WTC11 (cell line): ENCODE measurements around the gene KDELR3.
A peak's percentile ranks its signal among the peaks of the same experiment; 100 is the strongest.

Experiments used
- ELF4 ChIP-seq: sonication (generic); formaldehyde crosslinking; IDR thresholded peaks from 2 replicates; pipeline ENCODE4 v1.8.1; 2022; ENCODE audit warnings: low read depth, mild to moderate bottlenecking, moderate library complexity, missing genetic modification reagents
- IRF1 ChIP-seq: sonication (generic); formaldehyde crosslinking; IDR thresholded peaks from 2 replicates; pipeline ENCODE4 v1.8.0; 2023; ENCODE audit warnings: missing genetic modification reagents
- MAX ChIP-seq: sonication (generic); formaldehyde crosslinking; IDR thresholded peaks from 2 replicates; pipeline ENCODE4 v1.8.0; 2022; ENCODE audit warnings: mild to moderate bottlenecking, missing genetic modification reagents
- MYBL2 ChIP-seq: sonication (generic); formaldehyde crosslinking; IDR thresholded peaks from 2 replicates; pipeline ENCODE4 v1.8.1; 2023; ENCODE audit warnings: mild to moderate bottlenecking, moderate library complexity, missing genetic modification reagents
- NR1H2 ChIP-seq: sonication (generic); formaldehyde crosslinking; IDR thresholded peaks from 2 replicates; pipeline ENCODE4 v1.9.0; 2021; ENCODE audit warnings: mild to moderate bottlenecking, moderate library complexity, missing genetic modification reagents
- USF1 ChIP-seq: sonication (generic); formaldehyde crosslinking; IDR thresholded peaks from 2 replicates; pipeline ENCODE4 v1.8.0; 2022; ENCODE audit warnings: mild to moderate bottlenecking, missing genetic modification reagents
- ZBTB43 ChIP-seq: sonication (generic); formaldehyde crosslinking; IDR thresholded peaks from 2 replicates; pipeline ENCODE4 v1.8.1; 2023; ENCODE audit warnings: mild to moderate bottlenecking, missing genetic modification reagents
- ZNF138 ChIP-seq: sonication (generic); formaldehyde crosslinking; conservative IDR thresholded peaks from 2 replicates; pipeline ENCODE4 v1.8.1; 2022; ENCODE audit warnings: mild to moderate bottlenecking, moderate library complexity, missing genetic modification reagents
- ZNF396 ChIP-seq: fragments of 250-450 bp; sonication (Bioruptor Pico); IDR thresholded peaks from 2 replicates; pipeline ENCODE4 v1.8.0; 2021; ENCODE audit warnings: mild to moderate bottlenecking, moderate library complexity, borderline replicate concordance
- TF ChIP-seq, protein P1 (sequence below): sonication (generic); formaldehyde crosslinking; IDR thresholded peaks from 2 replicates; pipeline ENCODE4 v1.8.1; 2023; ENCODE audit warnings: mild to moderate bottlenecking, moderate library complexity, missing genetic modification reagents
- TF ChIP-seq, protein P2 (sequence below): fragments of 200-600 bp; IDR thresholded peaks from 2 replicates; pipeline ENCODE4 v1.8.0; 2022; ENCODE audit warnings: antibody characterized with exemption
- TF ChIP-seq, protein P3 (sequence below): sonication (generic); formaldehyde crosslinking; IDR thresholded peaks from 2 replicates; pipeline ENCODE4 v1.8.1; 2022; ENCODE audit warnings: low read depth, mild to moderate bottlenecking, moderate library complexity, missing genetic modification reagents, borderline replicate concordance
- TF ChIP-seq, protein P4 (sequence below): sonication (generic); formaldehyde crosslinking; IDR thresholded peaks from 2 replicates; pipeline ENCODE4 v1.8.1; 2023; ENCODE audit warnings: mild to moderate bottlenecking, missing genetic modification reagents, moderate library complexity

DNA sequence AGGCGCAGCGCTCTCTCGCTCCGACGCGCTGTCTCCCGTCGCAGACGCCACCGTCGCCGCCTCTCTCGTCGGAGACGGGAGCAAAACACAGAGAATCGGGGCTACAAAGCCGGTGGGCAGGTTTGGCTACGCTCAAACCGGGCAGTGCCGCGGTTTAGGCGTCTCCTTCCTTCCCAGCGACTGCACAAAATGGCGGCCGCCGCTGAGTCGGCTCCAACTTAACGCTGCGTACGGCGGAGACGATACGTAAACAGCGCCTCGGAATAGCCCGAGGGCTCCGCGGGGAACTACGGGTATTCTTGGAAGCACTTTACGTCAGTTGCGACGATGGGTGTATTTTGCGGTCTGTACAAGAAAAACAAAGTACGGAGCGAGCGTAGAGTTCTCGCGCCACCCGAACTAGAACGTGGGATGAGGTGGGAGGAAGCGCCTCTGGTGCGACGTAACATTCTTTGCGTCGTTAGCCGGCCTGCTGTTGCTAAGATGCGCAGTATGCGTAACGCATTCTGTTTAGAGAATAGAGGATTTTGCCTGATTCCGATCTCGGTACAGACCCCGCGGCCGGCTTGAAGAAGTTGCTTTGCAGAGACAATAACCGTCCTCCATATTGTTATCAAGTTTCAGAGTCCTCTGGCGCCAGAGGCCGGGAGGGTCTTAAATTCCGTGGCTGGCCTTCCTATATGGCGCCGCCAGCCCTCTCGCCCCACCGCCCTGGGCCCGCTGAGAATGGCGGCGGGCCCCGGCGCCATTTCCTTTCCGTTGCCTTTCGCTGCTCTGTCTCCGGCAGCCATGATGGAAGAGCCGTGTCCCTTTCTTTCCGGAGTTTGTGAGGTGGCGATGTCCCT lies 38.4 kb downstream of the KDELR3 start, which contains the start of gene DDX17:
- TF ChIP-seq, protein P1, sequence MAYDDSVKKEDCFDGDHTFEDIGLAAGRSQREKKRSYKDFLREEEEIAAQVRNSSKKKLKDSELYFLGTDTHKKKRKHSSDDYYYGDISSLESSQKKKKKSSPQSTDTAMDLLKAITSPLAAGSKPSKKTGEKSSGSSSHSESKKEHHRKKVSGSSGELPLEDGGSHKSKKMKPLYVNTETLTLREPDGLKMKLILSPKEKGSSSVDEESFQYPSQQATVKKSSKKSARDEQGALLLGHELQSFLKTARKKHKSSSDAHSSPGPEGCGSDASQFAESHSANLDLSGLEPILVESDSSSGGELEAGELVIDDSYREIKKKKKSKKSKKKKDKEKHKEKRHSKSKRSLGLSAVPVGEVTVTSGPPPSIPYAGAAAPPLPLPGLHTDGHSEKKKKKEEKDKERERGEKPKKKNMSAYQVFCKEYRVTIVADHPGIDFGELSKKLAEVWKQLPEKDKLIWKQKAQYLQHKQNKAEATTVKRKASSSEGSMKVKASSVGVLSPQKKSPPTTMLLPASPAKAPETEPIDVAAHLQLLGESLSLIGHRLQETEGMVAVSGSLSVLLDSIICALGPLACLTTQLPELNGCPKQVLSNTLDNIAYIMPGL = no peak; the same call in 1 of the 2 replicates
- TF ChIP-seq, protein P2, sequence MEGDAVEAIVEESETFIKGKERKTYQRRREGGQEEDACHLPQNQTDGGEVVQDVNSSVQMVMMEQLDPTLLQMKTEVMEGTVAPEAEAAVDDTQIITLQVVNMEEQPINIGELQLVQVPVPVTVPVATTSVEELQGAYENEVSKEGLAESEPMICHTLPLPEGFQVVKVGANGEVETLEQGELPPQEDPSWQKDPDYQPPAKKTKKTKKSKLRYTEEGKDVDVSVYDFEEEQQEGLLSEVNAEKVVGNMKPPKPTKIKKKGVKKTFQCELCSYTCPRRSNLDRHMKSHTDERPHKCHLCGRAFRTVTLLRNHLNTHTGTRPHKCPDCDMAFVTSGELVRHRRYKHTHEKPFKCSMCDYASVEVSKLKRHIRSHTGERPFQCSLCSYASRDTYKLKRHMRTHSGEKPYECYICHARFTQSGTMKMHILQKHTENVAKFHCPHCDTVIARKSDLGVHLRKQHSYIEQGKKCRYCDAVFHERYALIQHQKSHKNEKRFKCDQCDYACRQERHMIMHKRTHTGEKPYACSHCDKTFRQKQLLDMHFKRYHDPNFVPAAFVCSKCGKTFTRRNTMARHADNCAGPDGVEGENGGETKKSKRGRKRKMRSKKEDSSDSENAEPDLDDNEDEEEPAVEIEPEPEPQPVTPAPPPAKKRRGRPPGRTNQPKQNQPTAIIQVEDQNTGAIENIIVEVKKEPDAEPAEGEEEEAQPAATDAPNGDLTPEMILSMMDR = no peak
- TF ChIP-seq, protein P3, sequence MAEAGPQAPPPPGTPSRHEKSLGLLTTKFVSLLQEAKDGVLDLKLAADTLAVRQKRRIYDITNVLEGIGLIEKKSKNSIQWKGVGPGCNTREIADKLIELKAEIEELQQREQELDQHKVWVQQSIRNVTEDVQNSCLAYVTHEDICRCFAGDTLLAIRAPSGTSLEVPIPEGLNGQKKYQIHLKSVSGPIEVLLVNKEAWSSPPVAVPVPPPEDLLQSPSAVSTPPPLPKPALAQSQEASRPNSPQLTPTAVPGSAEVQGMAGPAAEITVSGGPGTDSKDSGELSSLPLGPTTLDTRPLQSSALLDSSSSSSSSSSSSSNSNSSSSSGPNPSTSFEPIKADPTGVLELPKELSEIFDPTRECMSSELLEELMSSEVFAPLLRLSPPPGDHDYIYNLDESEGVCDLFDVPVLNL (CRISPR knock-in tag) = no peak
- TF ChIP-seq USF1 (CRISPR knock-in tag) = 0 out of 2 replicates have a peak, but pooled peaks have one; percentile 22
- no peak for TF ChIP-seq ZBTB43 (CRISPR knock-in tag)
- TF ChIP-seq ZNF138 (CRISPR knock-in tag) = no peak
- no peak for TF ChIP-seq NR1H2 (CRISPR knock-in tag)
- no peak for TF ChIP-seq ZNF396 (CRISPR knock-in tag)
- TF ChIP-seq IRF1 (CRISPR knock-in tag) = no peak
- no peak for TF ChIP-seq ELF4 (CRISPR knock-in tag)
- TF ChIP-seq, protein P4, sequence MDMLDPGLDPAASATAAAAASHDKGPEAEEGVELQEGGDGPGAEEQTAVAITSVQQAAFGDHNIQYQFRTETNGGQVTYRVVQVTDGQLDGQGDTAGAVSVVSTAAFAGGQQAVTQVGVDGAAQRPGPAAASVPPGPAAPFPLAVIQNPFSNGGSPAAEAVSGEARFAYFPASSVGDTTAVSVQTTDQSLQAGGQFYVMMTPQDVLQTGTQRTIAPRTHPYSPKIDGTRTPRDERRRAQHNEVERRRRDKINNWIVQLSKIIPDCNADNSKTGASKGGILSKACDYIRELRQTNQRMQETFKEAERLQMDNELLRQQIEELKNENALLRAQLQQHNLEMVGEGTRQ (CRISPR knock-in tag) = no peak
- TF ChIP-seq MYBL2 (CRISPR knock-in tag) = 0 out of 2 replicates have a peak, but pooled peaks have one; percentile 50
- TF ChIP-seq MAX (CRISPR knock-in tag) = peak; percentile 53; the same call in 1 of the 2 replicates
